ENCODE results near the gene HPCAL4. TPM values are rescaled to one million over a fixed set of nuclear protein-coding genes. Genes with fewer than 3 reads are reported as not detected.

Gene HPCAL4
- total RNA-seq: 1 to 10 TPM; 4.9 to 6.0 TPM

DNA sequence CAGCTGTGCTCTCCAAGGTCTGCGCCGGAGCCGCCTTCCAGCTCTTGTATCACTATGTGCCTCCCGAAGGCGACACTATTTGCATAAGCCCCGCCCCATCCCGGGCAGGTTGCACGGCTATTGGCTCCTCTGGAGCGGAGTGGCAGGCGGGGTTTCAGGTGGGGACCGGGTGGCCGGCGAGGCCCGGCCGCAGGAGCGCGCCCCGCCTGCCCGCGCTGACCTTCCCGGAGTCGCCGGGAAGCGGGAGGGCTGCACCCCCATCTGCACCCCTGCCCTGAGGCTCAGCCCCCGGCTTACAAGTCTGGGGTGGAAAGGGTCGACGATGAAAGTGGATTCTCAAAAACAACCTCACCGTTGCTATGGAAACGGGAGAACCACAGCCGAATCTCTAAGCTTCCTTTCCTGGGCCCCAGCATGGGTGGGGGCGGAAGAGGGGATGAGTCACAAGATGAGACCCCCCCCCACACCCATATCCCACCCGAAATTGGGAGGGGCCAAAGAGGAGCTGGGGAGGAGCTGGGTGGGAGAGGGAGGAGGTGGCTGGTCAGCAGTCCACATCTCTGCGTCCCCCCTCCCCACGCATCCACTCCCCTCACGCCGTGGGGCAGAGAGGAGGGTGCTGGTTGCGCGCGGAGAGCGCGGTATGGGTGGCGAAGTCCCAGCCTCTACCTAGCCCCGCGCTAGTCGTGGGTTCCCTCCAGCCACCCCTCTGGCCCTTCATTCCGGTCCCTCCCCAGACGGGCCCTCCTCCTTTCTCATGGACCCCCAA lies at the start of gene HPCAL4:
Gene HPCAL4, minus strand, starts transcription at position 51 of the 769 bp plus-strand sequence. CDS start 6,830 bp downstream, outside the sequence.
- no peaks in the 10 kb centered on the region for H3K9me3 Mint-ChIP-seq
- POLR2A ChIA-PET: interaction anchor here (0.5 to 1.0 kb wide), 3 partner anchors 47 to 142 kb away, joined by 3 to 4 read pairs (median 3); partner anchors contain the start of gene PPIE
- no peaks in the 10 kb centered on the region for H3K36me3 Mint-ChIP-seq
- peak within 1 kb of the TSS; percentile 83 for H3K4me3 Mint-ChIP-seq
- H3K27ac Mint-ChIP-seq: no peak within 1 kb of the TSS
- peaks cover 13% of the 10 kb centered on the region for H3K4me1 Mint-ChIP-seq
- peak; percentile 98 for ATAC-seq (ENCODE audit: low read depth)
- H3K27me3 Mint-ChIP-seq: peaks cover 53% of the 10 kb centered on the region
- peak; percentile 86 for DNase-seq

DNA sequence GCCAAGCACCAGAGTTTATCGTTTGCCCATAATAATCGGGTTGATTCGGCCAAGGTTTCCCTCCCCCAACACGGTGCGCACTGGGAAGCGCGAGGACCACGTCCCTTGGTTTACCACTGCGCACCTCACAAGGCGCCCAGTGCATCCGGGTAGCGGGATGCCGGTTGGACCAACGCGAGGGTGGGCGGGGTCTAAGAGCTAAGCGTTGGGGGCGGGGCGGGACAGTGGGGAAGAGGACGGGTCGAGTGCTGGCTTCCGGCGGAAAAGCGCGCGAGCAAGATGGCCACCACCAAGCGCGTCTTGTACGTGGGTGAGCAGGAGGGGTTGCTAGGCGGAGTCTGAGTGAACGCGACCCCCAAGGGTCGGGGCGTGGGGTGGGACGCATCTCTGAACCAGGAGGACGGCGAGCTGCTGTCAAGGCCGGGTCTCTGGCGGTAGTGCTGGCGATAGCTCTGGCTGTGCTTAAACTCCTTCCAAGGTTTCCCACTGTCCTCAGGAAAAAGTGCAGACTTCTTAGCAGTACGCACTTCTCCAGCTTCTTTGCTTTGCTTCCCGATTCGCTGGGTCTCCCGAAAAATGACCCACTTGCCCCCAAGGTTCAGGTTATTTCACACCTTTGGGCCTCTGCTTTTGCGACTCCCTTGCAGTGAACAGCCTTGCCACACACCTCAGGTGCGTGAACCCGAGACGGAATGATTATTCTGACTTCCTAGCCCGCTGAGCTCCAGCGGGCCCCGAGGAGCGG lies 47.6 kb upstream of the HPCAL4 start, which contains the start of gene PPIE:
Gene PPIE, plus strand, starts transcription at position 261 of the 745 bp plus-strand sequence. Its CDS starts 19 bp downstream, at position 280.
- Mint-ChIP-seq H3K9me3 (peaks cover 3% of the 10 kb centered on the region), H3K27ac (peak within 1 kb of the TSS; percentile 93), H3K4me3 (peak within 1 kb of the TSS; percentile 95), H3K36me3 (peaks cover 15% of the 10 kb centered on the region), H3K27me3 (peaks cover 11% of the 10 kb centered on the region), H3K4me1 (peaks cover 39% of the 10 kb centered on the region)
- peak; percentile 96 for ATAC-seq (ENCODE audit: low read depth)
- peak; percentile 91 for DNase-seq
- POLR2A ChIA-PET: interaction anchor here (0.6 to 2.4 kb wide), 14 partner anchors 8 to 523 kb away, joined by 3 to 17 read pairs (median 4); partner anchors contain the start of genes CAP1, HPCAL4 and NT5C1A

DNA sequence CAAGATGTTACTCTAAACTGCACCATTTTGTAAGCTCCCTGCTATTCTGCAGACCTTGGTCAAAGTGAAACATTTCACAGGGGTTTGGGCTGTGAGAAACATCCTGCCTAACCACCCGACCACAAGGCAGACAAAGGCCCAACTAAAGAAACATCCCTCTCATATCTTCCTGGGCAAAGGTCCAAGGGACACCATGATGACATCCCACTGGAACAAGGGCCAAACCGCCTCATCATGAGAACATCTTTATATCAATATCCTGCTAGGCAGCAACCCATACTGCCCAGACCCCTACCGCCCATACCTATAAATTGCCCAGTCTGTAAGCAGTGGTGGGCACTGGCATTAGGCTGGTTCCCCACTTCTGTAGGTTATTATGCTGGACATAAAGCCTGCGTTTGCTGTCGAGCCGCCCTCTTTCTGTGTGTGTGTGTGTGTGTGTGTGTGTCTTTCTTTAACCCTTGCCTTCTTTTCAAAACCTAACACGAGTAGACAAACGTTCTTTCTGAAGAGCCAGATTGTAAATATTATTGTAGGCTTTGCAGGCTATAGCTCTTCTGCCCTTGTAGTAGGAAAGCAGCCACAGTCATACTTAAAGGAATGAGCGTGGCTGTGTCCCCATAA lies 46.4 kb upstream of the HPCAL4 start:
- Mint-ChIP-seq H3K4me3 (peak overlapping the region; percentile 52), H3K27me3 (peaks cover 21% of the 10 kb centered on the region), H3K9me3 (peaks cover 3% of the 10 kb centered on the region), H3K27ac (peak overlapping the region; percentile 93), H3K36me3 (peaks cover 13% of the 10 kb centered on the region), H3K4me1 (peaks cover 35% of the 10 kb centered on the region)
- DNase-seq: peak; percentile 43
- no peak for ATAC-seq (ENCODE audit: low read depth)
- POLR2A ChIA-PET: interaction anchor here (1.6 to 2.4 kb wide), 2 partner anchors 62 to 162 kb away, joined by 9 to 17 read pairs; no protein-coding TSS in a partner anchor

DNA sequence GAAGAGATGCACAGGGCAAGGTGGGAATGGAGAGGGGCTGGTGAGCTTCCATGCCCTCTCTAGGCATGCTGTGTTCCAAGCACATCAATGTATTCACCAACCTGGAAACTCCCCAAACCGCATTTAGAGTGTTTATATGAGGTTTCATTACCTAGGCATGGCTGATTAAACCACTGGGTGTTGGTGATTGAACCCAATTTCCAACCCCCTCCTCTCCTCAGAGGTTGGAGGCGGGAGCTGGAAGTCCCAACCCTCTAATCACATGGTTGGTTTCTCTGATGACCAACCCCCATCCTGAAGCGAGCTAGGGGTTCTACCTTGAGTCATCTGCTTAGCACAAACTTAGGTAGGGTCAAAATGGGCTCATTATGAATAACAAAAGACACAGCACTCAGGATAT lies 44.5 kb upstream of the HPCAL4 start:
- no peak for DNase-seq
- POLR2A ChIA-PET: no interaction called here
- no peak for ATAC-seq (ENCODE audit: low read depth)
- H3K9me3 Mint-ChIP-seq: peaks cover 3% of the 10 kb centered on the region
- H3K27me3 Mint-ChIP-seq: peaks cover 32% of the 10 kb centered on the region
- H3K27ac Mint-ChIP-seq: no peak overlapping the region
- H3K4me1 Mint-ChIP-seq: peaks cover 31% of the 10 kb centered on the region
- H3K4me3 Mint-ChIP-seq: no peak overlapping the region
- peaks cover 10% of the 10 kb centered on the region for H3K36me3 Mint-ChIP-seq

DNA sequence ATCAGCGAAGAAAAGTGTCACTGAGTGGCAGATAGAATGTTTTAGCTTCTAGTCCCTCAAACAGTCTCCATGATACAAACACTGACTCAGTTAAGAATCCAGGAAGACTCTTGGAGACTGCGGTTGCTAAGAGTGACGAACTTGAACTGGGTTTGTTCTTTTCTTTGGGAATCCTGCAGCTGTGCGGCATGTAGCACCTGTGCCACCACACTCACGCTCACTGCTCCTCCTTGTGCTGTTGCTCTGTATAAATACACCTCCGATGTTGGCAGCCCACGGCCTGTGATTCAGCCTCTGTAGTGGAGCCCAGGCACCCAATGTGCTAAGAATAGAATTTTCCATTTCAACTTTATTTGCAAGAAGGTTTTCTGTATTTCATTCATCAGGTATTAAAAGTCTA lies 41.9 kb upstream of the HPCAL4 start:
- no peak overlapping the region for H3K4me3 Mint-ChIP-seq
- H3K9me3 Mint-ChIP-seq: peaks cover 3% of the 10 kb centered on the region
- DNase-seq (no peak), ATAC-seq (ENCODE audit: low read depth) (no peak)
- H3K4me1 Mint-ChIP-seq: peaks cover 16% of the 10 kb centered on the region
- peaks cover 4% of the 10 kb centered on the region for H3K36me3 Mint-ChIP-seq
- POLR2A ChIA-PET: interaction anchor here (0.5 kb wide), 1 partner anchor 640 kb away, joined by 3 read pairs; no protein-coding TSS in a partner anchor
- no peak overlapping the region for H3K27ac Mint-ChIP-seq
- H3K27me3 Mint-ChIP-seq: peaks cover 58% of the 10 kb centered on the region

DNA sequence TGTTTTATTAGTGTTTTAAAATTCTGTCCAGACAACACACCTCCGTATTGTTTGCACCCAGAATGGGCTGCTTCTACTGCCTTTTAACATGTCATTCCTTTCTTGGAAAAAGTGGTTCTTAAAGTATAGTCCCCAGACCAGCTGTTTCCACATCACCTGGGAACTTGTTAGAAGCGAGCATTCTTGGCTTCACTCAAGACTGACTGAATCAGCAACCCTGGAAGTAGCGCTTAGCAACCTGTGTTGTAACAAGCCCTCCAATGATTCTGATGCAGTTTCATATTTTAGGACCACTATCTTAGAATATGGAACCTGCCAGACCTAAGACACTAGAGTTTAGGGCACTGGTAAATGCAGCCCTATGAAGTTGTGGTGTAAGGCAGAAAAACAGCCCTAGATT lies 41.5 kb upstream of the HPCAL4 start:
- Mint-ChIP-seq H3K27me3 (peaks cover 62% of the 10 kb centered on the region), H3K27ac (no peak overlapping the region)

DNA sequence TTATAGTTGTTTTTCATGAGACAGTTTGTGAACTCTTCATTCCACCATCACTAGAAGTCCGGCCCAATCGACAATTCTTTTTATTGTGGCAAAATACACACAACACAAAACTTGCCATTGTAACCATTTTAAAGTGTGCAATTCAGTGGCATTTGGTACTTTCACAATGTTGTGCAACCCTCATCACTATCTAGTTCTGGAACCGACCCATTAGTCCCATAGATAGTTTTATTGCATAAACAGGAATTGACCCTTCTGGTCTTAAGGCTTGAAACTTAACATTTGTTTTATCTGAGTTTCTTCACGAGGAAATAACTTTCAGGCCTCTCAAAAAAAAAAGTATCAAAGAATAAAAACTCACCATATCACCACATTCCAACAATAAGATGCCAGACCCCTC lies 38.6 kb upstream of the HPCAL4 start:
- DNase-seq: no peak
- H3K27me3 Mint-ChIP-seq: peaks cover 81% of the 10 kb centered on the region
- no peaks in the 10 kb centered on the region for H3K4me1 Mint-ChIP-seq
- H3K36me3 Mint-ChIP-seq: no peaks in the 10 kb centered on the region
- H3K4me3 Mint-ChIP-seq: no peak overlapping the region
- POLR2A ChIA-PET: no interaction called here
- no peak overlapping the region for H3K27ac Mint-ChIP-seq
- ATAC-seq (ENCODE audit: low read depth): no peak
- no peaks in the 10 kb centered on the region for H3K9me3 Mint-ChIP-seq

More for the DNA sequence above, 41.5 kb upstream of the HPCAL4 start:
- H3K36me3 Mint-ChIP-seq: peaks cover 4% of the 10 kb centered on the region
- POLR2A ChIA-PET: interaction anchor here (0.5 kb wide), 1 partner anchor 639 kb away, joined by 3 read pairs; no protein-coding TSS in a partner anchor
- ATAC-seq (ENCODE audit: low read depth) (no peak), DNase-seq (no peak)
- H3K4me1 Mint-ChIP-seq: peaks cover 13% of the 10 kb centered on the region
- no peak overlapping the region for H3K4me3 Mint-ChIP-seq
- peaks cover 3% of the 10 kb centered on the region for H3K9me3 Mint-ChIP-seq

DNA sequence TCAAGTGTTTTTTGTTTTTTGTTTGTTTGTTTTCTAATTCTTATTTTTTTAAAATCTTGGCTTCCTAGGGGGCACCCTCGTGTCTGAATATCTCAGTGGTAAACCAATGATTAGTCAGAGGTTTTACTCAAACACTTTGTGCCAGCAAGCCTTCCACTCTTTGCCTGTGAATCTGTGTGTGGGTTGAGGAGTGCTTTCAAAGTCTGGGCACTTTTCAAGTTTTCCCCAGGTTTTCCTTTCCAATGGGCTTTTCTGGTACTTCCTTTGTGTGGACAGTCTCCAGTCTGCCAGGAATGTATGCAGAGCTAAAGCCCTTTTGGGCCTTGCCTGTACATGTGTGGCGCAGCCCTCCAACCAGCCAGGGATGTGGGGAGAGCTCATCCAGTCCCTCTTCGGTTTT lies 37.8 kb upstream of the HPCAL4 start:
- no peak for ATAC-seq (ENCODE audit: low read depth)
- Mint-ChIP-seq H3K4me1 (no peaks in the 10 kb centered on the region), H3K27me3 (peaks cover 82% of the 10 kb centered on the region), H3K27ac (no peak overlapping the region), H3K9me3 (no peaks in the 10 kb centered on the region), H3K4me3 (no peak overlapping the region), H3K36me3 (no peaks in the 10 kb centered on the region)
- DNase-seq: no peak
- POLR2A ChIA-PET: interaction anchor here (1.9 kb wide), 1 partner anchor 10 kb away, joined by 9 read pairs; the partner anchor contains the start of gene PPIE

DNA sequence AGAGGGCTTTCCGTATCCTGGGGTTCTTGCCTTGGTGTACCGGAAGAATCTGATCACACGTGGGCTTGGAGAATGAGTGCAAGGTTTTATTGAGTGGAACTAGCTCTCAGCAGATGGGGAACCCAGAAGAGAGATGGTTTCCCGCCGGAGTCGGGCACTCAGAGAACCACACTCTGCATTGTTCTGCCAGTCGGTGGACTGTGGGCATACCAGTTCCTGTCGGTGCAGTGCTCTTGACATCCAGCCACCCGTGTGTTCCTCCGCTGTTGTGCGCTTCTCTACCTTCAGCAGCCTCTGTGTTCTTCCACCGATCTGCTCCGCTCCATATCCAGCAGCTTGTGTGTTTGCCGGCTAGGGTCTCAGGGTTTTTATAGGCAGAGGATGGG lies 36.7 kb upstream of the HPCAL4 start:
- Mint-ChIP-seq H3K9me3 (no peaks in the 10 kb centered on the region), H3K27ac (no peak overlapping the region), H3K27me3 (peaks cover 76% of the 10 kb centered on the region), H3K4me3 (no peak overlapping the region), H3K36me3 (no peaks in the 10 kb centered on the region), H3K4me1 (no peaks in the 10 kb centered on the region)
- ATAC-seq (ENCODE audit: low read depth) (no peak), DNase-seq (no peak)
- POLR2A ChIA-PET: interaction anchor here (1.9 kb wide), 1 partner anchor 11 kb away, joined by 9 read pairs; the partner anchor contains the start of gene PPIE

DNA sequence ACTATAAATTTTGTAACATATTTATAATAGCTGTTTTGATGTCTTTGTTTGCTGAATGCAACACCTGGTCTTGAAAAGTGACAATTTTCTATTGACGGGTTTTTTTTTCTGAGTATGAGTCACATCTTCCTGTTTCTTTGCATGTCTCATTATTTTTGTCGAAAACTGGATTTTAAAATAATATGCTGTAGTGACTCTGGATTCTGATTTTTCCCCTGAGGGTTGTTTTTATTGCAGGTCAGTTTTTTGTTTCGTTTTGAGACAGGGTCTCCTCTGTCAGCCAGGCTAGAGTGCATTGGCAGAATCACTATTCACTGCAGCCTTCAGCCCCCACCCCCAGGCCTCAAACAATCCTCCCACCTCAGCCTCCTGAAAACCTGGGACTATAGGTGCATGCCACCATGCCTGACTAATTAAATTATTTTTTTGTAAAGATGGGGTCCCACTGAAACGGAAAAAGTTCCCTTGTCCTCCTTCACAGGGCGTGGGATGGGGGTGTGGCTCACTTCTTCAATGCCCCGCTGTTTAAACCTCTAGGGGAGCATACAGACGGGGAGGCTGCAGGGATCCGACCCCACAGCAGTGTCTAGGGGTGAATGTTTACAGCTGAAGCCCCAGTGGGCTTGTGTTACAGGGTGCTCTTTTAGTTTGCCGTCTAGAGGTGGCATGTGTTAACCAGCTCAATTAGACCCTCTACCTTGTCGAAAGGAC lies 36.1 kb upstream of the HPCAL4 start:
- no peaks in the 10 kb centered on the region for H3K9me3 Mint-ChIP-seq
- H3K36me3 Mint-ChIP-seq: no peaks in the 10 kb centered on the region
- DNase-seq (no peak), ATAC-seq (ENCODE audit: low read depth) (no peak)
- no peak overlapping the region for H3K4me3 Mint-ChIP-seq
- H3K4me1 Mint-ChIP-seq: no peaks in the 10 kb centered on the region
- no peak overlapping the region for H3K27ac Mint-ChIP-seq
- peaks cover 75% of the 10 kb centered on the region for H3K27me3 Mint-ChIP-seq
- POLR2A ChIA-PET: interaction anchor here (1.9 kb wide), 1 partner anchor 11 kb away, joined by 9 read pairs; the partner anchor contains the start of gene PPIE

DNA sequence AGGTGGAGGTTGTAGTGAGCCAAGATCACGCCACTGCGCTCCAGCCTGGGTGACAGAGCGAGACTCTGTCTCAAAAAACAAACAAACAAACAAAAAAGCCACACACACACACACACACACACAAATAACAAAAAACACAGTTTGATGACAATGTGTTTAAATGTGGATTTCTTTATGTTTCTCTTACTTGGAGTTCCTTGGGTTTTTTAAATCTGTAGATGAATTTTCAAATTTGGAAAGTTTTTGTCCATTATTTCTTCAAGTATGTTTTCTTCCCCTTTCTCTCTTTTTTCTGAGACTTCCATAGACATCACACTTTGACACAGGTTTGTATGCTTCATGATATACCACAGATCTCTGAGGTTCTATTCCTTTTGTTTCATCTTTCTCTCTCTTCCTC lies 35.4 kb upstream of the HPCAL4 start:
- DNase-seq: no peak
- Mint-ChIP-seq H3K9me3 (no peaks in the 10 kb centered on the region), H3K36me3 (no peaks in the 10 kb centered on the region), H3K27ac (no peak overlapping the region), H3K27me3 (peaks cover 78% of the 10 kb centered on the region), H3K4me3 (no peak overlapping the region), H3K4me1 (no peaks in the 10 kb centered on the region)
- ATAC-seq (ENCODE audit: low read depth): no peak
- POLR2A ChIA-PET: no interaction called here

DNA sequence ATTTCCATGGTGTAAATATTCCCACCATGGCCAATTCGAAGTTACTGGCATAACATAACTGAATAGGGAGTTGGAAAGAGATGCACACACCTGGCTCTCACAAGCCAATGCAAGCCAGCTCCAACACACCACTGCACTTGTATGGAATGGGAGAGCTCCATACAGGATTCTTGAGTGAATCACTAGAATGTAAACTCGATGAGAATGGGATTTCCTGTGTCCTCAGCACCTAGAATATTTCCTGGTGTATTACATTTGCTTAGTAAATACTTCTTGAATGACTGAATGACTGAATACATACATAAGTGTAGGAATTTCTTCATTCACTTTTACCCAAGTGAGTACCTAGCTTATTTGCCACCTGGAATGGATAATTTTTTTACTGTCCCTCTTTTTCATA lies 31.3 kb upstream of the HPCAL4 start:
- ATAC-seq (ENCODE audit: low read depth) (no peak), DNase-seq (no peak)
- no peaks in the 10 kb centered on the region for H3K9me3 Mint-ChIP-seq
- POLR2A ChIA-PET: no interaction called here
- no peaks in the 10 kb centered on the region for H3K36me3 Mint-ChIP-seq
- H3K27ac Mint-ChIP-seq: no peak overlapping the region
- no peak overlapping the region for H3K4me3 Mint-ChIP-seq
- H3K4me1 Mint-ChIP-seq: no peaks in the 10 kb centered on the region
- H3K27me3 Mint-ChIP-seq: peaks cover 59% of the 10 kb centered on the region
